ENCODE measurements around the gene ARL17B.
"Not testable (repeated sequence)": the region's sequence is repeated elsewhere in the genome, so short reads cannot be mapped to it uniquely, and the experiment has no call there.

The ARL17B gene

DNA sequence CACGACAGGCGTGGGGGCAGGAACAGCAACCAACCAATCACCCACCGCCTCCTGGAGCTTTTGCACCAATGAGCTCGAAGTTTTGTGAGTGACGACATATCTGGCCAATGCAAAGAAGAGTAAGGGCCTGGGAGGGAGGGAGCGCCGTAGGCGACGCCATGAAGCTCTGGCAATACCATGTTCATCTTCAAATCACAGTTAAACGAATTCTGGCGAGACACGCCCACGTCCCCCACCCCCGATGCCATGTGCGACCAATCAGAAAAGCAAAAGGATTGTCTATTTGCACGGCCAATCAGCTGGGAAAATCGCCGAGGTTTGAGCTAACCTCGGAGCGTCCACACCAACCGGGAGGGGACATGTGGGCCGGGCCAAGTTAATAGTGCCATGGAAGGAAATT, at the start of gene ARL17B:
ARL17B (minus strand) TSS at position 12 of the 400 bp plus-strand sequence. CDS start 3,369 bp downstream, outside the sequence.
- not testable (repeated sequence) for H3K4me3 Mint-ChIP-seq; H3K27ac Mint-ChIP-seq; H3K9me3 Mint-ChIP-seq; H3K27me3 Mint-ChIP-seq (ENCODE audit: low read depth); H3K4me1 Mint-ChIP-seq (ENCODE audit: low read depth); H3K36me3 Mint-ChIP-seq (ENCODE audit: low read depth)
- DNase-seq (ENCODE audit: low spot score) = peak; percentile 81

DNA sequence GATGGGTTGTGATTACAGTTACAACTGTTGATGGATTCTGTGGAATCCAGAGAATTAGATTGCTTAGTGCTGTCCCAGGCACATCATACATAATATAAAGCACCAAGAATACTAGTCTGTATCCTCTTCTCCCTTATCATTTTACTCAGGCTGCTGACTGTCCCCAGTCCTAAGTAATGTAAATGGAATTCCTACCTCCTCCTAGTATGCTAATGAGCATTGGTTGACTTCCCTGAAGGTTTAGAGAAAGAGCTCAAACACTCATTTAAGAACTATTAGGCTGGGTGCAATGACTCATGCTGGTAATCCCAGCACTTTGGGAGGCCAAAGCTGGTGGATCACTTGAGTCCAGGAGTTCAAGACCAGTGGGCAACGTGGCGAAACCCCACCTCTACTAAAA, 48.3 kb upstream of the ARL17B start:
- not testable (repeated sequence) for H3K27ac Mint-ChIP-seq; H3K27me3 Mint-ChIP-seq (ENCODE audit: low read depth); H3K4me3 Mint-ChIP-seq; H3K4me1 Mint-ChIP-seq (ENCODE audit: low read depth); H3K9me3 Mint-ChIP-seq; H3K36me3 Mint-ChIP-seq (ENCODE audit: low read depth); DNase-seq (ENCODE audit: low spot score)

DNA sequence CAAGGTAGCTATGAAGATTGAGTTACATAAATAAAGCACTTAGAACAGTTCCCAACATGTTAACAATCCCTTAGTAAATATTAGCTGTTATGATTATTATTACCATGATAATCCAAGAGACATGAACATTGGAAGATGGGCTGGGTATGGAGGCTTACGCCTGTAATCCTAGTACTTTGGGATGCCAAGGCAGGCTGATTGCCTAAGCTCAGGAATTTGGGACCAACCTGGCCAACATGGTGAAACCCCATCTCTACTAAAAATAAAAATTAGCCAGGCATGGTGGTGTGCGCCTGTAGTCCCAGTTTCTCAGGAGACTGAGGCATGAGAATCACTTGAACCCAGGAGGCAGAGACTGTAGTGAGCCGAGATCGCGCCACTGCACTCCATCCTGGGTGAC, 45.6 kb upstream of the ARL17B start:
- not testable (repeated sequence) for H3K4me3 Mint-ChIP-seq; H3K27ac Mint-ChIP-seq; DNase-seq (ENCODE audit: low spot score); H3K27me3 Mint-ChIP-seq (ENCODE audit: low read depth); H3K9me3 Mint-ChIP-seq; H3K4me1 Mint-ChIP-seq (ENCODE audit: low read depth); H3K36me3 Mint-ChIP-seq (ENCODE audit: low read depth)

DNA sequence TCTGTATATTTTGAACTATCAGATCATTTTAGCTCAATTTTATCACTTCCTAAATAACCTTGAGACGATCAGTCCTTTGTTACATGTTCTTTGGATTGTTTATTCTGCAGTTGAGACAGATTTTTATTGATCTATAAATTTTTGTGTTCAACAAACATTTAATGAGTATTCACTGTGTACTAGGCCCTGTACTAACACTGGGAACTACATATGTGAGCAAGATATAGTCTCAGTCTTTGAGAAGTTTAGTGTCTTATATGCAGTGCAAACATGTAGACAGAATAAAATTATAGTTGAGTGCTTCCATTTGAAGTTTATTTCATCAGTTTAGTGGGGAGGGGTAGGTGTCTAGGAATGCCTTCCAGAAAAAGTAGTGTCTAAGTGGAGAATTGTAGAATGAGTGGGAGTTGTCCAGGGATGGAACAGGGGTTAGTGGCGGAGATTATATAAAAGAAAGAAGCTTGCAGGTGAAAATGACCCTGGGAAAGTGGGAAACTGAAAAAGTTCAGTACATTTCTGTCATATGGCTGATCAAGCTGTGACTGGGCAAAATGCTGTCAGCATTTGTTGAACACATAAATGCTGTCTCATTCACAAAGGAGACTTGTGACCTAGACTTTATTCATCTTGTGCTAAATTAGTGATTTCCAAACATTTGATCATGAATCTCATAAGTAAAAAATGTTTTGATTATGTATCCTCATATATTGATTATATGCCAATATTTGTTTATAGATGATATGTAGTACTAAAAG, 39.6 kb upstream of the ARL17B start:
- H3K36me3 Mint-ChIP-seq (ENCODE audit: low read depth) = not testable (repeated sequence)

DNA sequence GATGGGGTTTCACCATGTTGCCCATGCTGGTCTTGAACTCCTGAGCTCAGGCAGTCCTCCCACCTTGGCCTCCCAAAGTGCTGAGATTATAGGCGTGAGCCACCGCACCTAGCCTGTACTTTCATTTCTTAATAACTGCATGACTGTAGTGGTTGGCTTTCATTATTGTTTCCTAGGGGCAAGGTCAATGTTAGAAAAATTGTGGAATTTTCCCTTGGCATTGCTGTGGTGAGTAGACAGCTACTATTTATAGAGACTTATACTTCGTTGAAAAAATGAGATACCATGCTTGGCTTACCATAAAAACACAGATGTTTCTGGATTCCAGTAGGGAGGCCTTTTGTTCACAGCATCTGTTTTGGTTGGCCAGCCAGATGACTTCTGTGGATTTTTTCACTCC, 39.0 kb upstream of the ARL17B start:
- H3K36me3 Mint-ChIP-seq (ENCODE audit: low read depth); H3K9me3 Mint-ChIP-seq; H3K27me3 Mint-ChIP-seq (ENCODE audit: low read depth); H3K4me1 Mint-ChIP-seq (ENCODE audit: low read depth); DNase-seq (ENCODE audit: low spot score); H3K4me3 Mint-ChIP-seq; H3K27ac Mint-ChIP-seq: not testable (repeated sequence)

More for the DNA sequence above, 39.6 kb upstream of the ARL17B start:
- not testable (repeated sequence) for H3K9me3 Mint-ChIP-seq; H3K27me3 Mint-ChIP-seq (ENCODE audit: low read depth); DNase-seq (ENCODE audit: low spot score); H3K4me1 Mint-ChIP-seq (ENCODE audit: low read depth); H3K4me3 Mint-ChIP-seq; H3K27ac Mint-ChIP-seq

DNA sequence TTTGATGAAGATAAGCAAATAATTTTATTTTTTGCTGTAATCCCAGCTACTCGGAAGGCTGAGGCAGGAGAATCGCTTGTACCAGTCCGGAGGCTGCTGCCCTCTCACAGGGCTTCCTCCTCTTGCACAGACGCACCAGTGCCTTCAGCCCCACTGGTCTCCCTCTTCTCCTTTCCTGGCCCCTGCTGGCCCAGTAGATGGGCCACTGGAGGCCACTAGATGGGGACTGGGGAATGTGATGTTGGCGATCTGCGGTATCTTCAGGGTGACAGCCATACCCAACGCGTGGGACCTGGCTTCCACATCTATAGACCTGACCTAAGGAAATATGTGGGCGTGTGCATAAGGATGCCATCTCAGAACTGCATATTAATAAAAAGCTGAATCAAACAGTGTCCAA, 38.4 kb upstream of the ARL17B start:
- DNase-seq (ENCODE audit: low spot score); H3K9me3 Mint-ChIP-seq; H3K4me1 Mint-ChIP-seq (ENCODE audit: low read depth); H3K27me3 Mint-ChIP-seq (ENCODE audit: low read depth); H3K4me3 Mint-ChIP-seq; H3K36me3 Mint-ChIP-seq (ENCODE audit: low read depth); H3K27ac Mint-ChIP-seq: not testable (repeated sequence)

DNA sequence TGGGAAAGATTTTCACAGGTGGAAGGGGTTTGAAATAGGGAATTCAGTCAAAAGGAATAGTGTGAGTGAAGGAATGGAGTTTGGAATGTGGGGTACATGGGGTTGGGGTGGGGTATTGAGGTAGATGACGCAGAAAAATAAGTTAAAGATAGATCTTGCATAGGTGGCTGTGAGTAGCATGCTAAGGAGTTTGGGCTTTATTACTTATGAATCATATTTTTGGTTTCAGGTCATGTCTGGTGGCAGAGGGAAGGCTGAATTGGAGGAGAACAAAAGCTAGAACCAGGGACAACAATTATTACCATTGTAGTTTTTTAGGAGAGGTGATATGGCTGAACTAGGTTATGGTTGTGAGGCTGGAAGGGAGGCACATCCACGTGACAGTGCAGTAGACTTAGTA, 34.7 kb upstream of the ARL17B start:
- H3K36me3 Mint-ChIP-seq (ENCODE audit: low read depth); H3K9me3 Mint-ChIP-seq: not testable (repeated sequence)

DNA sequence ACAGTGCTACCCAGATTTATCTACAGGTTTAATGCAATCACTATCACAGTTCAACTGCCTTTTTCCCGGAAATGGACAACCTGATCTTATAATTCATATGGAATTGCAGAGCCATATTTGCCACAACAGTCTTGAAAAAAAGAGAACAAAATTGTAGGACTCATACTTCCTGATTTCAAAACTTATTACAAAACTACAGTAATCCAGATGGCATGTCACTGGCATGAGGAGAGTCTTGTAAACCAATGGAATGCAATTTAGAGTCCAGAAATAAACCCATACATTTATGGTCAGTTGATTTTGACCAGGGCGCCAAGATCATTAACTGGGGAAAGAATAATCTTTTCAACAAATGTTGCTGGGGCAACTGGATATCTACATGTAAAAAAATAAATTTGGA, 32.1 kb upstream of the ARL17B start:
- not testable (repeated sequence) for H3K4me3 Mint-ChIP-seq; H3K4me1 Mint-ChIP-seq (ENCODE audit: low read depth)

More for the DNA sequence above, 34.7 kb upstream of the ARL17B start:
- H3K27ac Mint-ChIP-seq; H3K4me3 Mint-ChIP-seq; H3K27me3 Mint-ChIP-seq (ENCODE audit: low read depth); DNase-seq (ENCODE audit: low spot score); H3K4me1 Mint-ChIP-seq (ENCODE audit: low read depth): not testable (repeated sequence)

DNA sequence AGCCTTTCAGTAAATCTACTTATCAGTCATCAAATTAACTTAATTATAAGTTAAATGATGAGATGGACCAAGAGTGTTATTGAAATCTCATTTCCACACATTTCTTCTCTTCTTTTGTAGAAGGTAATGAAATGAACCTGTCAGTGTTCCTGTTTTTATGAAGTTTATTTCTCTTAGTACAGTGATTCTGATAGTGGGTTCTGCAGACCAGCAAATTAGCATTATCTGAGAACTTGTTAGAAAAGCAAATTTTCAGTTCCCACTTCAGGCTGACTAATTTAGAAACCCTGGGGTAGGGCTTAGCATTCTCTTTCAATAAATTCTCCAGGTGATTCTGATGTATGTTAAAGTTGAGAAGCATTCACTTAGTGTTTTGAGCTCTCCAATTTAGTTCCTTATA, 23.9 kb upstream of the ARL17B start:
- H3K4me1 Mint-ChIP-seq (ENCODE audit: low read depth); H3K27me3 Mint-ChIP-seq (ENCODE audit: low read depth); DNase-seq (ENCODE audit: low spot score); H3K9me3 Mint-ChIP-seq; H3K4me3 Mint-ChIP-seq; H3K36me3 Mint-ChIP-seq (ENCODE audit: low read depth); H3K27ac Mint-ChIP-seq: not testable (repeated sequence)

More for the DNA sequence above, 32.1 kb upstream of the ARL17B start:
- H3K27ac Mint-ChIP-seq; H3K9me3 Mint-ChIP-seq; DNase-seq (ENCODE audit: low spot score); H3K27me3 Mint-ChIP-seq (ENCODE audit: low read depth); H3K36me3 Mint-ChIP-seq (ENCODE audit: low read depth): not testable (repeated sequence)

DNA sequence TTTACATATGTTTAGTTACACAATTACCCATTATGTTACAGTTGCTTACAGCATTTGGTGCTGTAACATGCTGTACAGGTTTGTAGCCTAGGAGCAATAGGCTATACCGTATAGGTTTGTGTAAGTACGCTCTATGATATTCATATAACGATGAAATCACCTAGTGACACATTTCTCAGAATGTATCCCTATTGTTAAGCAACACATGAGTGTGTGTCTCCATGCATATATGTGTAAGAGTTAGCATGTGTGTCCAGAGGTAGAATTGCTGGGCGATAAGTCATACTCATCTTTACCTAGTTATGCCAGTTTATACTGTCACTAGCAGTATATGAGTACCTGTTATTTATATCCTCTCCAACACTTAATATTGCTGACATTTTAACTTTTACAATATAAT, 21.6 kb upstream of the ARL17B start:
- H3K4me3 Mint-ChIP-seq; H3K4me1 Mint-ChIP-seq (ENCODE audit: low read depth); H3K27me3 Mint-ChIP-seq (ENCODE audit: low read depth): not testable (repeated sequence)

DNA sequence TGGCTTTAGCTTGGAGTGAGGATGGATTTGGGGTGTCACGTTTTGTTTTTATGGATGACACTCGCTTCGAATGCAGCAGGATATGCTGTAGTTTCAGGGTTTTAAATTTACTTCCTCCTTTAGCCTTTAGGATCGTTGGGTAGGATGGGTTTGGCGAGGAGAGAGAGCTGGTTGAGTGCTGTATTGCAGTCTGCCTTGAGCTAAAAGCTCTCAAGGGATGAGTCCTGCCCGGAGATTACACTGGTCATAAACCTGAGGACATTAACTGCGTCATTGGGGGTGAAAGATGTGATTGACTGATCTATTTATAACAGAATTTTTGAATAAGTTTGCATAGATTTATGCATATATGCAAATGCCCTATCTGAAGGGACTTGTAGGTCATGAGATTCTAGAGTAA, 11.9 kb upstream of the ARL17B start:
- H3K4me3 Mint-ChIP-seq; DNase-seq (ENCODE audit: low spot score); H3K27ac Mint-ChIP-seq; H3K4me1 Mint-ChIP-seq (ENCODE audit: low read depth); H3K36me3 Mint-ChIP-seq (ENCODE audit: low read depth); H3K27me3 Mint-ChIP-seq (ENCODE audit: low read depth); H3K9me3 Mint-ChIP-seq: not testable (repeated sequence)

More for the DNA sequence above, 21.6 kb upstream of the ARL17B start:
- H3K27ac Mint-ChIP-seq; DNase-seq (ENCODE audit: low spot score); H3K36me3 Mint-ChIP-seq (ENCODE audit: low read depth); H3K9me3 Mint-ChIP-seq: not testable (repeated sequence)

DNA sequence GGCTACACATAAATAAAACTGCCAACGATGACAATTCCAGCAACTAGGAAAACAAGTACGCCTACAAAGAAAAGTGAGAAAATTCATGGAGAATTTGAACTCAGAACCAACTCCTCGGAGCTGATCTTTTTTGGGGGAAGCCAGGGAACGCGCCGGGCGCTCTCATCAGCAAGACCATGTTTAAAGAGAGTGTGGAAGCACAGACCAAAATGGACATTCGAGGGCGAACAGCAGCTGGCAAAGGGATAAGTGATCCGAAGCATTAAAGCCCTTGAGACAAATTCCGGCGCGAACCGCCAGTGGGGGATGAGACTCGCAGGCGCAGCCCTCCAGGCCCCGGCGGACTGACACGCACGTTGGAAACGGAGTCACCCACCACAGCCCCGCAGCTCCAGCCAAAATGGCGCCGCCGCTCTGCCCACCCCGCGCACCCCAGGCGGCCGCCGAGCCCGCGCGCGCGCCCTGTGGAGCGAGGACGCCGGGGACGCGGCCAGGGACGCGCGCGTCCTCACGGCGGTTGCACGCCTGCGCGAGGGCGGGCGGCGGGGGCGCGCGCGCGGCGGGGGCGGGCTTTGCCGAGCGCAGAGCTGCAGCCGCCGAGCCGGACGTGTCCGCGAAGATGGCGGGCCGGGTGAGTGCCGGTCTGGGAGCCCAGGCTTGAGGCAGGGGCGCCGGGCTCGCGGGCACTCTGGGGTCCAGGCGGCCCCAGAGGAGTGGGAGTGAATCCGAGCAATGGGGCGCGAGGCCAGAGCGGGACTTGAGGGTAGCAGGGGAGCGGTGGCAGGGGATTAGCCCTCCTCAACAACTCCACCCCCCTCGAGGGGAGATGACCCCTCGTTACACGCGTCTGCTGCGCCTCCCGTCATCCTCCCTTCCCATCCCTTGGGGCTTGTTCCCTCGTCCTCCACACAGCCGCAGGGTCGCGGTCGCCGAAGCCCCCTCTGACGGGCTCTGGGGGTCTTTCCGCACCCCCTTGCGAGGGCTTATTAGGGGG, 11.0 kb upstream of the ARL17B start:
- not testable (repeated sequence) for H3K4me1 Mint-ChIP-seq (ENCODE audit: low read depth); H3K27ac Mint-ChIP-seq; DNase-seq (ENCODE audit: low spot score); H3K27me3 Mint-ChIP-seq (ENCODE audit: low read depth); H3K36me3 Mint-ChIP-seq (ENCODE audit: low read depth); H3K4me3 Mint-ChIP-seq; H3K9me3 Mint-ChIP-seq

DNA sequence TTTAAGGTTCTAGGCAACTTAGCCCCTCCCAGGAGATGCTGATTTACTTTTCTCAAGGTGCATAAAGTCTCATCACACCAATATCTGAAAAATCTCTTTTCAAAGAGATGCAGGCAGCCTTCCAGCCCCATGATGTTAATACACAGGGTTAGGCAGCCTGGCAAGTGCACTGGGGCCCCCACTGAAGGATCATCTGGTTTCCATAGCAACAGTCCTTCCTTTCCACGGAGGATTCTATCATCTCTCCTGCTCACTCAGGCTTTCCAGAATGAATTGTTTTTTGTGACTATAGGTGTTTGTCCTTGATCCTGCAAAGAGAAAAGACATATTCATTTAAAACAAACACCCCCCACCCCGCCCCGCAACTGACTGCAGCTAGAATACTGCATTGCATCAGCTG, 6.0 kb upstream of the ARL17B start:
- not testable (repeated sequence) for H3K9me3 Mint-ChIP-seq; H3K4me3 Mint-ChIP-seq; H3K27ac Mint-ChIP-seq; H3K27me3 Mint-ChIP-seq (ENCODE audit: low read depth); H3K36me3 Mint-ChIP-seq (ENCODE audit: low read depth); H3K4me1 Mint-ChIP-seq (ENCODE audit: low read depth); DNase-seq (ENCODE audit: low spot score)

DNA sequence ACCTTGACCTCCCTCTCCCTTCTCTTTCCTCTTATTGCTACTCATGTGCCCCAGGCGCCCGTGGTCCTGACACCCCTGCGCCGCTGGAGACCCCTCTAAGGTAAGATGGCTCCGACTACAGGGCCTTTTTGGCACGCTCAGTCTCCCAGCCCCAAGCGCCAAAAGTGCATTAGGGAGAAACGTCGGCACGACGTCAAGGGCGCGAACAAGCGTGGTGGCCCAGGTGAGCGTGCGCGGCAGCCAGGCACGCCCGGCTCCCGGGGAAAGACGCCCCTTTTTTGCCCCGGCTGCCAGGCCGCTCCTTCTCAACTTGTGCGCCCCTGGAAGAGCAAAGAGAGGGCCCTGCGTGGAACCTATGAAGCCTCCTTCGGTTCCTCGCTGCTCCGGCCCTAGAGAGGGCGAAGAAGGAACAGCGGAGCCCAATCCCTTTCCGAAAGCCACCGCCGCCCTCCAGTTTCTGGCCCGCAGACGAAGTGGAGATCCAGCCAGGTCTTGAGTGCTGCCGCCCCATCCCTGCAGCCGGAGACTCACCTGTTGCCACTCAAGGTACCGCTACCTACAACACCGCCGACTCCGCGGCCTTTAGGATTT, 326 bp downstream of the ARL17B start:
- H3K36me3 Mint-ChIP-seq (ENCODE audit: low read depth); H3K4me3 Mint-ChIP-seq; H3K27me3 Mint-ChIP-seq (ENCODE audit: low read depth); H3K9me3 Mint-ChIP-seq; DNase-seq (ENCODE audit: low spot score); H3K4me1 Mint-ChIP-seq (ENCODE audit: low read depth); H3K27ac Mint-ChIP-seq: not testable (repeated sequence)

Data from T-helper 2 cell treated with Interferon-gamma antibody and Interleukin-4, amounts not matched to agents 5 μg/mL and 100 μg/mL, for 36 hours (primary cell).